Middle frontal gyrus (tissue), 1 donor: ENCODE data around the gene COL4A6.

Source experiments
- DNase-seq: peaks from one replicate; pipeline ENCODE4 v3.0.0-alpha.2; 2015; ENCODE audit warnings: low spot score; ENCODE audit errors: extremely low spot score

The COL4A6 gene

DNA sequence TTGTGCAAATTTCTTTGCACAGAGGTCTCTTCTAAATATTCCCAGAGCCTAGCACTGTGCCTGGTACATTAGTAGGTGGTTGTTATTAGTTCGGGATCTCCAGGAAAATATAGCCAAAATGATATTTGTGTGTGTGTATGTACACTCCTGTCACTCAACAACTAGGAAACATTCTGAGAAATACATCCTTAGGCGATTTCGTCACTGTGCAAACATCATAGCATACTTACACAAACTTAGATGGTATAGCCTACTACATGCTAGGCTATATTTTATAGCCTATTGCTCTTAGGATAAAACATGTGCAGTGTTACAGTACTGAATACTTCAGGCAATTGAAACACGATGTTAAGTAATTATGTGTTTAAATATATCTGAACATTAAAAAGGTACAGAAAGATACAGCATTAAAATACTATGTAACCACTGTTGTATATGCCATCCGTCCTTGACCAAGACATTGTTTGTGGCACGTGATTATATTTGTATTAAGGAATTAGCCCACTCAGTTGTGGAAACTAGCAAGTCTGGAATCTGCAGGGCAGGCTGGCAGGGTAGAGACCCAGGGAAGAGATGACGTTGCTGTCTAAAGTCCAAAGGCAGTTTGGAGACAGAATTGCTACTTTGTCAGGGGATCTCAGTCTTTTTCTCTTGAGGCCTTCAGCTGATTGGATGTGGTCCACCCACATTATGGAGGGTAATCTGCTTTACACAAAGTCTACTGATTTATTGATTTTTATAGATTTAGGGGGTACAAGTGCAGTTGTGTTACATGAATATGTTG lies 106.9 kb downstream of the COL4A6 start:
- DNase-seq = no peak

DNA sequence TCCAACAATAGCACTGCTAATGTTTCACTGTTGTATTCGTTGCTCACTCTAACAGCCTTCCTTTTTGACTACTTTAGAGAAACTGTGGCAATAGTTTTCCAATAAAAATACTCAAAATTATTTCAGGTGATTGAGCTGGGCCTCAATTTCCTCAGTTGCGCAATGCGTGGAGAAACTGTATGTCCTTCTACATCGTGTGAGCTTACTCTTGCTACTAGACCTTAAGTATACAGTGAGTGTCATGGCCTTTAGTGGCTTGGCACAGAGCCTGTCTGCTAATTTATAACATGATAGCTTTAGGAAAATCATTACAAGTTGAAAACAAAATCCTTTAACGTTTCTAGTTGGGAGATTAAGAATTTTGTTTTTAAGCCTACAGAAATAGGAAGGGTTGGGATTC lies 114.5 kb downstream of the COL4A6 start:
- no peak for DNase-seq

DNA sequence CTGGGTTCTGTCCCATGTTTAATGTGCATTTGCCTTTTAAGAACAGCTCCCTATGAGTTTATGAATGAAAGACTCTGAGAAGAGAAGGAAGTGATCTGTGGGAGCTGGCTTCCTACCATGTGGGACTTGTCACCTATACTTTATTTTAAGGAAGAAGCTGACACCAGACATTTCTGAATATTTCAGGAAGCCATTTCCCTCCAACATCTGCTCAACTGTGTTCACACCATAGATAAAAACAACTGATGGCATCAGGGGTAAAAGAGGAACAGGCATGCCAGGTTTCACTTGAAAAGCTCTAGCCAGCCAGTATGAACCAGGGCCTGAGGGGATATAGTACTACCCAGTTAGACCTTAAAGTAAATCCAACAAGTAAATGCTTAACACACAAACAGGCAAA lies 116.0 kb downstream of the COL4A6 start:
- no peak for DNase-seq

- DNase-seq = no peak
Observed at GRCh38 chrX:108316456-108316855, 121.8 kb downstream of the COL4A6 start.

- no peak for DNase-seq
Observed at GRCh38 chrX:108313669-108314068, 124.6 kb downstream of the COL4A6 start.

DNA sequence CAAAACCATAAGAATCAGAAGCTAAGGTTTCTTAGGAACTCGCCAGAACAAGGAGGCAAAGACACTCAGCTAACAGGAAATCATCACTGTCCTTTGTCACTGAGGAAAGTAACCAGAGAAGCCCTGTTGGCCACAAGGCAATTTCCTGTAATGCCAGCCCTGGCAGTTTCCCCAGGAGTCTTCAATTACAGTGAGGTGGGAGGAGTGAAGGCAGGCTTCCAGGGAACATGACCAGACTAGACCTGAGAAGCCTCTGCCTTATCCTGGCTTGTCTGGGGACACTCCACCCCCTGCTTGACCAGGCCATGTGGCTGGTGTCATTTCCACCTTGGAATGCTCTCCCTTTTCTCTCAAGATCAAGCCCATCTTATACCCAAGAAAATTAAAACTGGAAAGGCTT lies 125.3 kb downstream of the COL4A6 start:
- DNase-seq = no peak

GRCh38 chrX:108312011-108312410 lies 126.2 kb downstream of the COL4A6 start:
- DNase-seq = no peak

- DNase-seq = no peak
Observed at GRCh38 chrX:108310506-108310905, 127.7 kb downstream of the COL4A6 start.

DNA sequence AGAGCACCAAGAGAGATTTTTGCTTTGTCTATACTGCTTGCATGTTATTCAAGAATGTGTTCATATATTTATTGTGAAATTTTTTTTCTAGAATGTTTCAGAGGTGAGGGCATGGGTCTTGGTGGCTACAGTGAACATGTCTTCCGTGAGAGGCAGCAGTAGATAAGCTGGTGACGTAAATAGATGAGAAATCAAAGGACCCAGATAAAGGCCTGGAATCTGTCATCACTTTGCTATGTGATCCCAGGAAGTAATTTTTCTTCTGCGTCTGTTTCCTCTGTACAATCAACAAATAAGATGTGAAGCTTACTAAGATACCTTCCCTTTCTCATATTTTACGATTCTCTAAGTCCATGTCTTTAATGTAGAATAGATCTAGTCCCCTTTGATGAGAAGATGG lies 129.1 kb downstream of the COL4A6 start:
- DNase-seq = no peak

GRCh38 chrX:108307132-108308085 lies 130.8 kb downstream of the COL4A6 start:
- no peak for DNase-seq

- no peak for DNase-seq
Observed at GRCh38 chrX:108306086-108306485, 132.1 kb downstream of the COL4A6 start.

DNA sequence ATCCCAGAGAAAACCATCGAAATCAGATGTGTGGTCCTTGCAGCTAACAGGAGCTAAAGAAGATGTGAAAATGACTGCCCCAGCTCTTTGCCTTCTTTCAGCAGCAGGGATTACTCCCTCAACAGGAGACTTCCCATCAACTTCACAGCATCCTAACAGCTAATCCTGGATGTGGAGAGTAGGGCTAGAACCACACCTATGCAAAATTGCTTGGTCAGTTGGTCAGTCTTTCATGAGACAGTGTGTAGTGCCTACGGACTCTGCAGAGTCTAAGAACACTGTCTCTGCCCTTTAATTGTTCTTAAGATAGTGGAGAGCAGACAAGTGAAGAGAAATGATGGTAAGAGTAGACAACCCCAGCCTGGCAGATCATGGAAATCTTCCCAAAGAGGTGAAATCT lies 133.5 kb downstream of the COL4A6 start:
- no peak for DNase-seq

DNA sequence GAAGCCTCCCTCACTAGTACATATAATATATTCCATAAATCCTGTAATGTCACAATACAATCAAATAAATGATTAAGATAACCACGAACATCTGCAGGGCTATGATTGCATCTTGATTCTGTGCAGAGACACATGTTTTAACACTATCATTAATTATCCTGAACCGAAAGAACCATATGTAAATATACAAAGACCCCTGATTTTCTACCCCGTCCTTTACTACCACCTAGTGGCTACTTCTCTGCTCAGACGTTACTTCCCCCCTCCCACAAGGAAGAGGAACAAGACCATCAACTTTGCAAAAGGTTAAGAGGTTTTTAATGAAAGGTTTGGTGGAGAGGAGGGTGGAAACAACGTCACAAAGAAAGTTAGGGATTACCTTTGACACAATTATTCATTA lies 134.0 kb downstream of the COL4A6 start:
- no peak for DNase-seq

DNA sequence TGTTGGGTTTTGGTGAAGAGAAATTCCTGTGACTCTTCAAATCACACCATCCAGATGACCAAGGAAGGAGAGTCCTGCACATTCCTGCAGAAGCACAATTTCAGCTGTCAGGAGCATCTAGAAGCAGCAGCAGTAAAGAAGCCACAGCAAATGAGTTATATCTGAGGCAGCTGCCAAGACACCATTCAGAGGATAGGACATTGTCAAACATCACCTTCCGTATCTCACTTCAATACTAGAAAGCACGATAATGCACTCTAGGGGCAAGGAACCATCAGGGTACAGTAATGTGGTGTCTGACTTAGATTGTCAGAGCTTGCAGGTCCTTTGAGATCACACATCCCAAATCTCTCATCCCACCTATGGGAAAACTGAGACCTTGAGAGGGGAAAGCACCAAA lies 134.5 kb downstream of the COL4A6 start:
- DNase-seq = no peak

DNA sequence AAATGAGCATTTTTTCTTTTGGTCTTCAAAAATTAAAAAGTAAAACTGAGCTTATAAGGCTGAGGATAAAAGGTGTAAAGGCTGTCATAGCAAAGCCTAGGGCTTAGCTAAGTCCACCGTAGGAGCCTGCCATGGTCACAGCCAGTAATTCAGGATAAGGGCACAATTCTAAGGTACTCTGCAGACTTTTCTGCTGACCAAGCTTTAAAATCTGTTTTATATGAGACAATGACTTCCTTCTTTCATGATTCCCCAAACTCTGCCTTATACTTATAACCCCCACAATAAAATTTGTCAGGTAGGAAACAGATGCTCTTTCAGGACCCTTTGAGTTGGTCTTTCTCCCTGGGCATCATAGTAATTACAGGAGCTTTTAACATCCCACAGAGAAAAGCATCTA lies 138.5 kb downstream of the COL4A6 start:
- DNase-seq = no peak

DNA sequence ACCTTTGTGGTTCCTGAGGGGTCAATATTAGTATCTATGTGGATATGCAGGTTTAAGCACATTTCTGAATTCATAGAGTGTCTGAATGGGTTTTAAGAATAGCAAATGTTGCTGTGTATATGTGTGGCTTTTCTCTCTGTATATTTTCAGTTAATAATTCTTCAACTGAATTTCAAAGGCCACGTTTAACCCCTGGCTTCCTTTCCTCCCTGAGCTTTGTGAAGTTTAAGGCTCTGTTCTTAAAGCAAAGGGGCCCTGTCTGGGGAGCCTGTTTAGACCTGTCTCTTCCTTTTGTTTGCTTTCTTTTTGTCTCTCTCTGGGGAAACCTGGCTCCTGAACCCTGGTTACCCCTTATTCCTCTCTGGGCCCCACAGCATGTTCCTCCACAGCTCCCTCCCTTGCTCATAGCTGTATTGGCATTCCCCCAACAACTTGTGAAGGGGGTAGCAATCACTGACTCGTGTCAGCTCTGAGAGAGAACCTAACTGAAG lies 139.1 kb downstream of the COL4A6 start:
- no peak for DNase-seq

DNA sequence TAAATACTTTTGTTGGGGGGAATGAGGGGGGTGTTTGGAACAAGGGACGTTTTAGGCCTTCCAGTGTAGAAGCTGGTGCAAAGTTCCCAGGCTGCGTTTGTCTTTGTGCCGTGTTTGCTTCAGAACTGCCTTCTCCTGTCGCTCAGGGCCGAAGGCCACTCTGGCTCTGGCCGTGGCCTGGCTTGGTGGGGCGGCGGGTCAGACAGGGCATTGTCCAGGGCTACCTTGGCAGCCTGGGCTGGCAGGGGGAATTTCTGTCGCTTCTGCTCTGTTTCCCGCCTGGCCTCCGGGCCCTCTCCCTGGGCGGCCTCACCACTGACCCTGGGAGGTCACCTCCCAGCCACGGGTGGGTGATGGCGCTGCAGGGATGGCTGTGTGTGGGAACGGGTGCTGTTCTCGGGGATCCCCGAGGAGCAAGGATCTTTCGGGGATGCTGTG lies 140.0 kb downstream of the COL4A6 start:
- no peak for DNase-seq

- no peak for DNase-seq
Observed at GRCh38 chrX:108297290-108297689, 140.9 kb downstream of the COL4A6 start.

DNA sequence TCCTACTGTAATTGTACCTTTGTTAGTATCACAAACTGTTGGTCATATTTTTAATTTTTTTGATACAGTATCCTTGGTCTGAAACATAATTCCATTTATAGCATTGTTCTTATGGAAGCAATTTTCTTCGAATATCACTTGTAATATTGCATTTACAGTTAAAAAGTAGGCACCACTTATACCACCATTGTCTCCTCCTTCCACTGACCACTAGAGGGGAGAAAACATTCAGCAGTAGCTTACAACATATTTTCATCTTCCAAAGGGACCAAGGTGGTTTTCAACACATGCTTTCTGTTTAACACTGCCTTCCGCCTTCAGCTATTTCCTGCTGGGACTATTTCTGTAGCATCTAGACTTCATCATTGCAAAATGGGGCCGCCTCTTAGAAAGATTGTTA lies 146.2 kb downstream of the COL4A6 start:
- no peak for DNase-seq

- no peak for DNase-seq
Observed at GRCh38 chrX:108285918-108286317, 152.3 kb downstream of the COL4A6 start.

DNA sequence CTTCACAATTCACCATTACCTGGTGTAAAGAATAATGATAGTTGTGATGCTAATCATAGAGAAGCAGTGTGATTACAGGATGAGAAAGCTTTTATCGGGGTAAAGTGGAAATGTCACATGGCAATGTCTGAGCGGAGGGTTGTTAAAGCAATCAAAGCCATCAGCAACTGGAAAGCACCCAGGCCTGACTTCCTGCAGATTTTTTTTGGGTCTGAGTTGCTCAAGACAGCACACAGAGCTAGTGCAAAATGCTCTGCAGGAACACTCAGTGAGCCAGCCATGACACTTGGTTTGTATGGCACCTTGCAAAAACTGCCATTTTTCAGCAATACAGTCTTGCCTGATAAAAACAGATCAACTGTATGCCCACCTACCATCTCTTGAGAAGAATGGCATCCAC lies 152.9 kb downstream of the COL4A6 start:
- DNase-seq = no peak

GRCh38 chrX:108275732-108276131 lies 162.5 kb downstream of the COL4A6 start:
- no peak for DNase-seq
